Fibroblast of skin of left biceps (primary cell): ENCODE measurements around the gene ADGRA1.
"Not testable (repeated sequence)": the region's sequence is repeated elsewhere in the genome, so short reads cannot be mapped to it uniquely, and the experiment has no call there.

Experiments used
- DNase-seq, 2 experiments: peaks; one replicate each; pipeline ENCODE4 v3.0.0-alpha.2; 2013; ENCODE audit warnings: low read depth in 2 of 2

Gene ADGRA1

DNA sequence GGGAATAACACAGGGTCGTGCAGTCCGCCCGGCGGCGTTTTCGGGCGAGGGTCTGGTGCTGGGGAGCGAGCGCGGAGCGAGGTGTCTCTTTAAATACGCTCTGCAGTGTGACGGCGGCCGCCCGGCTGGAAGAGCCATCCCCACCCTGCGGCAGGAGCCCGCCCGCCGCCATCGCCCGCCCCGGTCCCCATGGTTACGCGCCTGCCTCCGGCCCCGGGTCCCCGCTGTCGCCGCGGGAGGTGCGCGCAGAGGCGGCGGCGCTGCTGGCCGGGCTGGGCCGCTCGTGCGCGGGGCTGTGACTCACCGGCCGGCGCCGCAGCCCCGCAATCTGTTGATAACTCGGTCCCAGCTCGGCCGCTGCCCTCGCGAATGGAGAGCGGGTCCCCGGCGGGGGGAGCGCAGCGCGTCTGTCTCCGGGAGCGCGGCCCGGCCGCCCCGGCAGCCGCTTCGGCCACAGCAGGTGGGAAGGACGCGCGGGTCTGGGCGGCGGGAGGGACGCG, at the start of gene ADGRA1:
Gene ADGRA1 (plus strand): TSS at position 246 of the 500 bp plus-strand sequence. CDS start 986 bp downstream, outside the sequence.
- DNase-seq, result no peak

DNA sequence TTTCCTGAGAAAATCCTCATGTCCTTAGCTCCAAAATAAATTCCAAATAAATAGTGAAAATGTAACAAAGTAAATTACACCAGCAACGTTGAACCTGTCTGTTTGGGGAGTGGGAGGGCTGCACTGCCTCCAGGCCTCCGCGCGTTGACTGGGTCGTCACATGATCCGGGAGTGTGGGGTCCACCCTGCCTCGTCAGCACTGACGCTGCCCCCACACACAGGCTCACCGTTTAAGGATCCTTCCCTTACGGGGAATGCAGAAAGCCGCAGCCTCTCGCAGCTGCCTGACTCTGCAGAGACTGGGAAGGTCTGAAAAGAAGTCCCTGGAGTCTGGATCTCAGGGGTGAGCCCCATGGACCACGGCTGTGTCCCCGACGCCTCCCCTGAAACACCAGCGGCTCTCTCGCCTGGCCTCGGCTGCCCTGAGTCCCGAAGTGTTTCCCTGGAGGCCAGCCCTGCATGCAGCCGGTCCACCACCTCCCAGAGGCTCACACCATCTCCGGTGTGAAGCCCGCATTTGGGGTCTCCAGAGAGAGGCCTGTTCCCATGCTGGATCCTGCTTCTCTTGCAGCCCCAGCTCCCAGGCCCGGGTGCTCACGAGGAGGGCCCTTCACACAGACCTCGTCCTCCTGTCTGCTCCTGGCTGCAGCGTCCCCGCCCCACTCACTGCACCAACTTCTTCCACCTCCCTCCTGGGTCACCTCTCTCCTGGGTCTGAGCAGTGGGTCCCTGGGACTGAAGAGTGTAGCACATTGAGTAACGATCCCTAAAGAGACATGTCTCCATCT, 49.5 kb upstream of the ADGRA1 start:
- DNase-seq, result no peak

DNA sequence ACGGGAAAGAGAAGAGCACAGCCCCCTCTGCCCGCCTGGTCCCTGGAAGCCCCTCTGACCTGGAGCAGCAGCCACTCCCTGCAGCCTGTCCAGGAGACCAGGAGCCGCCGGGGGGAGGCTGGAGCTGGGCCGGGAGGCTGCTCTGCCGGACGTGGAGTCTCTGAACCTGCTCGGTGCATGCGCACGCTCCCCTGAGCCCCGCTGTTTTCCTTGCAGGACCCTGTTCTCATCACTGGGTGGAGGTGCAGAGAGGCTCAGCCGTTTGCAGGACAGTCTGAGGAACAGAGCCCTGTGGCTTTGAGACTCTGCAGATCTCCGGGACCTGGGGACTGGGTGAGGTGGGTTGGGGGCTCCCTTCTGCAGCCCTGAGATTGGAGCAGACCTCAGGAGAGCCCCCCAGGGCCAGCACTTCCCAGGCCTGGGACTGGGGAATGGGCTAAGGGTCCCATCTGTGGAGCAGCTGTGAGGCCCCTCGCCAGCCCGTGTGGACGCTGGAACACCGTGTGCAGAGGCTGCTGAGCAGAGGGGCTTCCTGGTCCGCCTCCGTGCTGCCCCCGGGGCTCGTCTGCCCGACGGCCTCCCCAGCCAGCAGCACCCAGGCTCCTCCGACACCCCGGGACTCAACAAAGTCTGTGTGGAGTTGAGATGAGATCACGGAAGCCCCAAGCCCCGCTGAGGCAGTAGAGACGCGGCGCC, 48.5 kb upstream of the ADGRA1 start:
- DNase-seq, result no peak

- DNase-seq, result no peak
Measured at GRCh38 chr10:133039803-133040165, 47.9 kb upstream of the ADGRA1 start.

DNA sequence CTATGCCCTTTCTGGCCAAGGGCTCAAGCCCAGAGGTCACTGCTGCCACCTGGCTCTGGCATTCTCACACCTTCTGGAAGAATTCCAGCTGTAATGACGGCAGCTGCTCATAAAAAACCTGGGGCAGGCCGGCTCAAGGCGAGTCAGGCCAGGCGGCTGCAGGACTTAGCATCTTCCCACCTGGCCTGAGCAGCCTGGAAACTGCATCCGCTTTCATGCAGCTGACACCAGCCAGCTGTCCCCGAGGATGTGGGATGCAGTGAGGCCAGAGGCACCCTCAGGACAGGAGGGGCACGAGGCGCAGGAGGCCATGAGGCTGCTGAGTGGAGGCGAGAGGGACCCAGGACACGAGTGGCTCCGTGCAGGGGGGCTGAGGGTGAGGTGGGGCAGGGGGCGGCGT, 47.5 kb upstream of the ADGRA1 start:
- no peak for DNase-seq

GRCh38 chr10:133041101-133041500, 46.6 kb upstream of the ADGRA1 start:
- DNase-seq, result no peak

DNA sequence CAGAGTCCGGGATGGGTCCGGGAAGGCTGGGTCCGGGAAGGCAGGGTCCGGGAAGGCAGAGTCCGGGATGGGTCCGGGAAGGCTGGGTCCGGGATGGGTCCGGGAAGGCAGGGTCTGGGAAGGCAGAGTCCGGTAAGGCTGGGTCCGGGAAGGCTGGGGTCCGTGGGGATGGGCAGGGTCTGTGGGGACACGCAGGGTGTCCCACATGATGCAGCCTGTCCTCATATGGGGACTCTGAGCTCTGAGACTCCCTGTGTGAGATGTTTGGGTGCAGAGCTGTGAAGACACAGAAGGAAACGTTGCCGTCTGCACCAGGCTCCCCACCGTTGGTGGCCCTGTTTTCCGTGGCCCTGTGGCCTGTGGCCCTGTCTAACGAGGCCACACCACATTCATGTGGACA, 45.7 kb upstream of the ADGRA1 start:
- no peak for DNase-seq

GRCh38 chr10:133042816-133043215, 44.9 kb upstream of the ADGRA1 start:
- no peak for DNase-seq

- DNase-seq, result no peak
Measured at GRCh38 chr10:133043541-133044225, 44.0 kb upstream of the ADGRA1 start.

DNA sequence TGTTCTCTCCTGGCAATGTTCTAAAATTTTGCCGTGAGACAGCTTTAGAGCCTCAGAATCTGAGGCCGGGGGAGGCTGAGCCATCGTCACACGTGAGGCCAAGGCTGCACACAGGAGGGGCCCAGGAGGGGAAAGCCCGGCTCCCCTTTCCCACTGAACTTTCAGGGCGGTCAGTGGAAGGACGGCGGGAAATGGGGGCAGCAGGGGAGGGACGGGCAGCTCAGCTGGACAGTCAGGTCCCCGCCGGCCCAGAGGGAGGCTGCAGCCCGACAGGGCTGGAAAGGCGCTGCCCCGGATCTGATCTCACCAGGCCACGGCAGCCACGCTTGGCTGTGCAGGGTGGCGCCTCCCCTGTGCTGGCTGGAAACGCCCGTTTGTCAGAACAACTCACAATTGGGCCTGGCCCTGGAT, 43.3 kb upstream of the ADGRA1 start:
- DNase-seq, result no peak

GRCh38 chr10:133045556-133046389, 42.0 kb upstream of the ADGRA1 start:
- DNase-seq, result no peak

DNA sequence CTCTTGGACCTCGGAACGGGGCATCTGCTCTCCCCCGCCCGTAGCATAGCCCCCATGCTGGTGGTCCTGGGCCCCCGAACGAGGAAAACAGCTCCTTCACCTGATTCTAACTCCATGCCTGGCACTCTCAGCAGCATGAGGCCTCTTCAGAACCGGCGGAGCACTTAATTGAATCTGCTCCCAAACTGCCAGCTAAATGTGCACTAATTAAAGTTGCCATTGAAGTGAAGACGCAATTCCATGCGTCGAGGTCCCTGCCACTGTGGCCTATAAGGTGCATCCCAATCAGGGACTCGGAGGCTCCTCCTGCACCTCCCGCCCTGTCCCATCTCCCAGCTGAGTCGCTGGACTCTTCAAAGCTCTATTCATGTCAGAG, 41.3 kb upstream of the ADGRA1 start:
- DNase-seq, result no peak

DNA sequence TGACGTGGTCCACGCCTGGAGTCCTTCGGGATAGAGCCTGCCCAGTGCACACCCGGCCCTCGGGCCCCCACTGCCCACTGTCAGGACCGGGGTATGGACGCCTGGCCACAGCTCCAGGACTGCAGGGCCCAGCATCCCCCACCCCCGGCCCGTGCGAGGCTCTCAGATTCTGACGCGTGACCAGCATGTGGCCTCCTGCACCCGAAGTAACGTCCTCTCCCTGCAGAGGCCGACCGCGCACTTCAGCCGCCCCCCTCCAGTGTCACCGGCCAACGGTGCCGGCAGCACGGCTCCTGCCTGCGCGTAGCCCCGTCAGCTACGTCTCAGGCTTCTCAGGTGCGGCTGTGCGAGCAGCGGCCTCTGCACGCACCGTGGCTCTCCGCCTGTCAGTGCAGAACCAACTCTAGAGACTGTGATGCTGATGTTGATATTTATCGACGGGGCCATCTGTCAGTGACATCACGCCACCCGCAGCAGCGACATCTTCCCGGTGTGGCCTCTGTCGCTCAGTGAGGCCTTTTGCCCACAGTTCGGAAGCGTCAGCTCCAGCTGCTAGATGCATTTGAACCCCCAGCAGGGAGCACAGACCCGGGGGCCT, 40.1 kb upstream of the ADGRA1 start:
- DNase-seq, result no peak

DNA sequence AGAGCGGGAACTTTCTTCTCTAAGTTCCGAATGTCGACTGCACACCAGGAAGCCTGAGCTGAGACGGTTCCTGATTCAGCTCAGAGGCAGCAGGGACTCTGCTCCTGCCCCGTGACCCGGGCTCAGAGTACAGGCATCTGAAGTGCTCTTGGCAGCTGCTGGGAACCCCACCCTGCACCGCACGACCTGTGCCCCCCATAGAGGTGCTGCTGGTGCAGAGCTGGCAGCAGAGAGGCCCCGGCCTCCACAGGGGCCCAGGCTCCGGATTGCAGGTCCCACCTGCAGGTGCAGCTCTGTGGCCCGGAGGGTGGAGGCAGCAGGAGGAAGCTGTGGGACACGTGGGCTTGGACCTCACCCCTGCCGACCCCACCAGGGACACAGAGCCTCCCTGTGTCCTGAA, 39.5 kb upstream of the ADGRA1 start:
- no peak for DNase-seq

GRCh38 chr10:133048926-133049325, 38.8 kb upstream of the ADGRA1 start:
- DNase-seq, result no peak

GRCh38 chr10:133049639-133050038, 38.1 kb upstream of the ADGRA1 start:
- no peak for DNase-seq

DNA sequence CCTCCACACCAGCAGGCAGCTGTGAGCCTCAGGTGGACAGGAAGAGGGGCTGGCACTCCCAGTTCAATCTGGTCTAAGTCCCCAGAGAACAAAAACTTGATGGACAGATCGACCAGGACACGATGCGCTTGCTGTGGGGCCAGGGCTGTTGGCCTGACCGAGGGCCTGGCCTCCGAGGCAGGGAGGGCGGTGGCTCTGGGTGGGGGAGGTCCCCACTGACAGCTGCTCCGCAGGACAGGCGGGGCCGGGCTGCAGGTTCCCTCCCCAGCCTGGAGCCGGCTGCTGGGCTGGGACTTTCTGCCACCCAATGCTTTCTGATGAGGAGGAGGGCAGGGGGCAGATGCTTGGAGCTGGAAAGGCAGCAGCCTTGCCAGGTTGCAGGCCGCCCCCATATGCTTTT, 37.4 kb upstream of the ADGRA1 start:
- DNase-seq, result no peak

- no peak for DNase-seq
Measured at GRCh38 chr10:133052076-133052475, 35.6 kb upstream of the ADGRA1 start.

DNA sequence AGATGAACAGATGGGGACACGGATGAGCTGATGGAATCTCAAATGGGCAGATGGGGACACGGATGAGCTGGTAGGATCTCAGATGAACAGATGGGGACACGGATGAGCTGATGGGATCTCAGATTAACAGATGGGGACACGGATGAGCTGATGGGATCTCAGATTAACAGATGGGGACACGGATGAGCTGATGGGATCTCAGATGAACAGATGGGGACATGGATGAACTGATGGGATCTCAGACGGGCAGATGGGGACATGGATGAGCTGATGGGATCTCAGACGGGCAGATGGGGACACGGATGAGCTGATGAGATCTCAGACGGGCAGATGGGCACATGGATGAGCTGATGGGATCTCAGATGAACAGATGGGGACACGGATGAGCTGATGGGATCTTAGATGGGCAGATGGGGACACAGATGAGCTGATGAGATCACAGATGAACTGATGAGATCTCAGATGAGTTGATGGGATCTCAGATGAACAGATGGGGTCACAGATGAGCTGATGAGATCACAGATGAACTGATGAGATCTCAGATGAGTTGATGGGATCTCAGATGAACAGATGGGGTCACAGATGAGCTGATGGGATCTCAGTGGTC, 34.1 kb upstream of the ADGRA1 start:
- DNase-seq, result not testable (repeated sequence)

GRCh38 chr10:133055470-133055869, 32.3 kb upstream of the ADGRA1 start:
- no peak for DNase-seq

DNA sequence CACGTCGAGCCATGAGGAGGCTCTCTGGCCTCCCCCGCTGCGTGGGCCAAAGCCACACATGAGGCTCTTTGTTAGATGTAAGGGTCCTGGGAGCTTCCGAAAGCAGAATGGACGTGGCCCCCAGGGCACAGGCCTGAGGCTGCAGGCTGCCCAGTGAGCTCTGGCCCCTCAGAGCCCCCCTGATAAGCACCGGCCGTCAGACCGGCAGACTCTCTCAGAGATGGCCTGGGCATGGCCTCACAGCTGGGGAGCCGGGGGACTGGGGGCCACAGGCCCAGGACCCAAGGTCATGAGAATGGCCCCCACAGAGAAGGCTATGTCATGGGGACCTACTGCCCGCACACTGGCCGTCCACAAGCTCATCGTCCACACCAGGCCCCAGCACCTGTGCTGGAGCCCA, 31.7 kb upstream of the ADGRA1 start:
- no peak for DNase-seq
